ENCODE measurements around the gene ZFP91. TPM values are rescaled to one million over a fixed set of nuclear protein-coding genes. Genes with fewer than 3 reads are reported as not detected.

ZFP91 gene
- total RNA-seq, 1 experiment from 2014 or later, result 56.2 TPM

GRCh38 chr11:58560842-58561241 lies 18.0 kb upstream of the ZFP91 start:
- Histone ChIP-seq H4K20me1 (ENCODE audit: low read length) (no peaks in the 10 kb centered on the region), H3K27me3 (ENCODE audit: low read length) (no peaks in the 10 kb centered on the region), H3K4me2 (ENCODE audit: low read length) (no peak overlapping the region), H3K4me1 (ENCODE audit: insufficient read depth, low read length) (peaks cover 13% of the 10 kb centered on the region), H3K27ac (ENCODE audit: low read length) (no peak overlapping the region), H3K9ac (ENCODE audit: low read length) (no peak overlapping the region), H3F3A (ENCODE audit: low read length, unreplicated experiment) (no peaks in the 10 kb centered on the region), H3K79me2 (ENCODE audit: low read length) (no peaks in the 10 kb centered on the region), H2AFZ (ENCODE audit: low read length) (no peak overlapping the region), H3K36me3 (ENCODE audit: low read depth, low read length) (no peaks in the 10 kb centered on the region), H3K9me3 (ENCODE audit: low read length) (no peaks in the 10 kb centered on the region), H3K9me2 (replicated peaks; ENCODE audit: low read length) (no peaks in the 10 kb centered on the region), H3K4me3 (ENCODE audit: low read length) (no peak overlapping the region)
- DNase-seq (no peak), ATAC-seq (no peak)
- no peak for TF ChIP-seq CTCF (conservative IDR thresholded peaks at IDR 0.05; ENCODE audit: low read depth, low read length)
- TF ChIP-seq EZH2 (IDR thresholded peaks at IDR 0.05; ENCODE audit: low read length, unreplicated experiment), result no peak
- no peak for TF ChIP-seq EZH2phosphoT487 (IDR thresholded peaks at IDR 0.05; ENCODE audit: borderline replicate concordance, low read length)
- intact Hi-C loops (cut with micrococcal nuclease), result no loop called here
- CTCF ChIA-PET, result no interaction called here
- POLR2A ChIA-PET (ENCODE audit: unreplicated experiment), result no interaction called here
- BruUV-seq (replicated peaks), result no TSS peak

GRCh38 chr11:58561394-58562098 lies 17.3 kb upstream of the ZFP91 start:
- no peaks in the 10 kb centered on the region for H3K9me3 ChIP-seq (ENCODE audit: low read length)
- H3K4me2 ChIP-seq (ENCODE audit: low read length), result no peak overlapping the region
- TF ChIP-seq EZH2phosphoT487 (IDR thresholded peaks at IDR 0.05; ENCODE audit: borderline replicate concordance, low read length) (no peak), EZH2 (IDR thresholded peaks at IDR 0.05; ENCODE audit: low read length, unreplicated experiment) (no peak), CTCF (conservative IDR thresholded peaks at IDR 0.05; ENCODE audit: low read depth, low read length) (no peak)
- ChIA-PET CTCF (no interaction called here), POLR2A (ENCODE audit: unreplicated experiment) (no interaction called here)
- DNase-seq (no peak), ATAC-seq (no peak)
- BruUV-seq (replicated peaks), result no TSS peak
- no peak overlapping the region for H3K4me3 ChIP-seq (ENCODE audit: low read length)
- no peaks in the 10 kb centered on the region for H3K9me2 ChIP-seq (replicated peaks; ENCODE audit: low read length)
- H4K20me1 ChIP-seq (ENCODE audit: low read length), result no peaks in the 10 kb centered on the region
- intact Hi-C loops (cut with micrococcal nuclease), result no loop called here
- no peaks in the 10 kb centered on the region for H3K36me3 ChIP-seq (ENCODE audit: low read depth, low read length)
- H3K4me1 ChIP-seq (ENCODE audit: insufficient read depth, low read length), result peaks cover 13% of the 10 kb centered on the region
- H3K27me3 ChIP-seq (ENCODE audit: low read length), result no peaks in the 10 kb centered on the region
- no peak overlapping the region for H3K27ac ChIP-seq (ENCODE audit: low read length)
- H3K9ac ChIP-seq (ENCODE audit: low read length), result no peak overlapping the region
- H2AFZ ChIP-seq (ENCODE audit: low read length), result no peak overlapping the region
- H3K79me2 ChIP-seq (ENCODE audit: low read length), result no peaks in the 10 kb centered on the region
- no peaks in the 10 kb centered on the region for H3F3A ChIP-seq (ENCODE audit: low read length, unreplicated experiment)

- ChIA-PET CTCF (no interaction called here), POLR2A (ENCODE audit: unreplicated experiment) (no interaction called here)
- H3K9me3 ChIP-seq (ENCODE audit: low read length), result no peaks in the 10 kb centered on the region
- no peak for DNase-seq
- no TSS peak for BruUV-seq (replicated peaks)
- H2AFZ ChIP-seq (ENCODE audit: low read length), result no peak overlapping the region
- H3K79me2 ChIP-seq (ENCODE audit: low read length), result no peaks in the 10 kb centered on the region
- H3K4me1 ChIP-seq (ENCODE audit: insufficient read depth, low read length), result peaks cover 13% of the 10 kb centered on the region
- no peaks in the 10 kb centered on the region for H4K20me1 ChIP-seq (ENCODE audit: low read length)
- H3K4me2 ChIP-seq (ENCODE audit: low read length), result no peak overlapping the region
- H3K36me3 ChIP-seq (ENCODE audit: low read depth, low read length), result no peaks in the 10 kb centered on the region
- H3K27me3 ChIP-seq (ENCODE audit: low read length), result no peaks in the 10 kb centered on the region
- no peak overlapping the region for H3K9ac ChIP-seq (ENCODE audit: low read length)
- intact Hi-C loops (cut with micrococcal nuclease), result no loop called here
- TF ChIP-seq EZH2 (IDR thresholded peaks at IDR 0.05; ENCODE audit: low read length, unreplicated experiment), result no peak
- no peak for TF ChIP-seq CTCF (conservative IDR thresholded peaks at IDR 0.05; ENCODE audit: low read depth, low read length)
- TF ChIP-seq EZH2phosphoT487 (IDR thresholded peaks at IDR 0.05; ENCODE audit: borderline replicate concordance, low read length), result no peak
- no peak for ATAC-seq
- H3F3A ChIP-seq (ENCODE audit: low read length, unreplicated experiment), result no peaks in the 10 kb centered on the region
- H3K27ac ChIP-seq (ENCODE audit: low read length), result no peak overlapping the region
- no peaks in the 10 kb centered on the region for H3K9me2 ChIP-seq (replicated peaks; ENCODE audit: low read length)
- no peak overlapping the region for H3K4me3 ChIP-seq (ENCODE audit: low read length)
Measured at GRCh38 chr11:58562375-58562800, 16.5 kb upstream of the ZFP91 start.
